ENCODE results near the gene ADIPOR2.

The ADIPOR2 gene

GRCh38 chr12:1794440-1795090, 103.7 kb downstream of the ADIPOR2 start:
- Histone ChIP-seq H3K27me3 (replicated peaks; ENCODE audit: control insufficient read depth, insufficient read depth, low read length) (no peaks in the 10 kb centered on the region), H3K36me3 (ENCODE audit: control insufficient read depth, insufficient read depth, low read length) (no peaks in the 10 kb centered on the region), H3K4me3 (replicated peaks; ENCODE audit: low read depth, low read length) (no peak overlapping the region)
- TF ChIP-seq CTCF (IDR thresholded peaks at IDR 0.05; ENCODE audit: insufficient read depth, low read length, poor library complexity, severe bottlenecking), result no peak
- no peak for DNase-seq (ENCODE audit: extremely low read depth, insufficient read length)

- no peak for DNase-seq (ENCODE audit: extremely low read depth, insufficient read length)
- no peak overlapping the region for H3K4me3 ChIP-seq (replicated peaks; ENCODE audit: low read depth, low read length)
- H3K27me3 ChIP-seq (replicated peaks; ENCODE audit: control insufficient read depth, insufficient read depth, low read length), result no peaks in the 10 kb centered on the region
- no peaks in the 10 kb centered on the region for H3K36me3 ChIP-seq (ENCODE audit: control insufficient read depth, insufficient read depth, low read length)
- TF ChIP-seq CTCF (IDR thresholded peaks at IDR 0.05; ENCODE audit: insufficient read depth, low read length, poor library complexity, severe bottlenecking), result no peak
These were observed 104.4 kb downstream of the ADIPOR2 start for GRCh38 chr12:1795221-1795784.

- peak; percentile 96 for DNase-seq (ENCODE audit: extremely low read depth, insufficient read length)
- Histone ChIP-seq H3K27me3 (replicated peaks; ENCODE audit: control insufficient read depth, insufficient read depth, low read length) (no peaks in the 10 kb centered on the region), H3K36me3 (ENCODE audit: control insufficient read depth, insufficient read depth, low read length) (no peaks in the 10 kb centered on the region), H3K4me3 (replicated peaks; ENCODE audit: low read depth, low read length) (peak overlapping the region; percentile 76)
- peak; percentile 47 for TF ChIP-seq CTCF (IDR thresholded peaks at IDR 0.05; ENCODE audit: insufficient read depth, low read length, poor library complexity, severe bottlenecking)
These were observed 105.1 kb downstream of the ADIPOR2 start for GRCh38 chr12:1795785-1796514.

GRCh38 chr12:1796515-1797010, 105.7 kb downstream of the ADIPOR2 start:
- Histone ChIP-seq H3K27me3 (replicated peaks; ENCODE audit: control insufficient read depth, insufficient read depth, low read length) (no peaks in the 10 kb centered on the region), H3K36me3 (ENCODE audit: control insufficient read depth, insufficient read depth, low read length) (no peaks in the 10 kb centered on the region), H3K4me3 (replicated peaks; ENCODE audit: low read depth, low read length) (peak overlapping the region; percentile 76)
- no peak for DNase-seq (ENCODE audit: extremely low read depth, insufficient read length)
- TF ChIP-seq CTCF (IDR thresholded peaks at IDR 0.05; ENCODE audit: insufficient read depth, low read length, poor library complexity, severe bottlenecking), result no peak

GRCh38 chr12:1797011-1797901, 106.4 kb downstream of the ADIPOR2 start:
- peak; percentile 76 for DNase-seq (ENCODE audit: extremely low read depth, insufficient read length)
- Histone ChIP-seq H3K27me3 (replicated peaks; ENCODE audit: control insufficient read depth, insufficient read depth, low read length) (no peaks in the 10 kb centered on the region), H3K36me3 (ENCODE audit: control insufficient read depth, insufficient read depth, low read length) (no peaks in the 10 kb centered on the region), H3K4me3 (replicated peaks; ENCODE audit: low read depth, low read length) (peak overlapping the region; percentile 76)
- peak; percentile 12 for TF ChIP-seq CTCF (IDR thresholded peaks at IDR 0.05; ENCODE audit: insufficient read depth, low read length, poor library complexity, severe bottlenecking)

All from GM06990 (cell line).